Measurements from ENCODE around the gene ABLIM3. TPM values are rescaled to one million over a fixed set of nuclear protein-coding genes. Genes with fewer than 3 reads are reported as not detected.

The ABLIM3 gene
- total and polyA plus RNA-seq, 2 donors (not counting 3 experiments of a cell fraction or from before 2014, with no cell fraction given) = 16.7 to 42.1 TPM

GRCh38 chr5:149257889-149258705, 116.8 kb downstream of the ABLIM3 start:
- Histone ChIP-seq H3K9me3 (replicated peaks; ENCODE audit: control insufficient read depth, insufficient read depth, low read length) (no peaks in the 10 kb centered on the region), H3K4me3 (replicated peaks in 1 of 3; ENCODE audit: insufficient read depth in 1 of 3, low read depth in 1 of 3, low read length in 3 of 3) (no peak overlapping the region), H3K4me1 (ENCODE audit: control insufficient read depth, extremely low read depth, insufficient read depth, low read length) (no peaks in the 10 kb centered on the region), H3K4me2 (ENCODE audit: insufficient read depth, low read length) (no peak overlapping the region), H2AFZ (ENCODE audit: low read depth, low read length) (no peak overlapping the region), H3K27ac (ENCODE audit: insufficient read depth, low read depth, low read length) (no peak overlapping the region), H3K36me3 (ENCODE audit: control insufficient read depth in 2 of 2, extremely low read depth in 1 of 2, insufficient read depth in 2 of 2, low read length in 2 of 2) (no peaks in the 10 kb centered on the region), H3K9ac (replicated peaks; ENCODE audit: extremely low read depth, insufficient read depth, low read length) (no peak overlapping the region), H3K27me3 (ENCODE audit: control insufficient read depth in 2 of 2, insufficient read depth in 2 of 2, low read length in 2 of 2) (no peaks in the 10 kb centered on the region), H4K20me1 (replicated peaks; ENCODE audit: control insufficient read depth, extremely low read depth, insufficient read depth, low read length) (no peaks in the 10 kb centered on the region), H3K9me1 (replicated peaks; ENCODE audit: control insufficient read depth, extremely low read depth, insufficient read depth, low read length) (no peaks in the 10 kb centered on the region), H3K79me2 (ENCODE audit: control insufficient read depth, insufficient read depth, low read length) (no peaks in the 10 kb centered on the region)
- TF ChIP-seq MAX (IDR thresholded peaks at IDR 0.05; ENCODE audit: insufficient read depth, insufficient read length) (no peak), MYC (IDR thresholded peaks at IDR 0.05; ENCODE audit: low read depth, low read length) (no peak), FOS (IDR thresholded peaks at IDR 0.05; ENCODE audit: borderline replicate concordance, insufficient read depth, low read length) (no peak)
- ChIA-PET CTCF (interaction anchor here (1.0 to 2.2 kb wide), 2 partner anchors 7 to 11 kb away, joined by 3 to 10 read pairs; no protein-coding TSS in a partner anchor), POLR2A (interaction anchor here (0.7 kb wide), 1 partner anchor 159 kb away, joined by 3 read pairs; no protein-coding TSS in a partner anchor)
- dilution Hi-C loops (cut with MboI; ENCODE audit: extremely low pct_ligation_motif_present, low sequenced_read_pairs) (no loop called here), intact Hi-C loops (cut with micrococcal nuclease) (no loop called here)
- DNase-seq (ENCODE audit: low read depth, low spot score) (no peak), FAIRE-seq (no peak)
- BruUV-seq (replicated peaks) = no TSS peak

- BruUV-seq (replicated peaks) = no TSS peak
- Histone ChIP-seq H3K9ac (replicated peaks; ENCODE audit: extremely low read depth, insufficient read depth, low read length) (no peak overlapping the region), H3K36me3 (ENCODE audit: control insufficient read depth in 2 of 2, extremely low read depth in 1 of 2, insufficient read depth in 2 of 2, low read length in 2 of 2) (no peaks in the 10 kb centered on the region), H2AFZ (ENCODE audit: low read depth, low read length) (no peak overlapping the region), H3K27ac (ENCODE audit: insufficient read depth, low read depth, low read length) (no peak overlapping the region), H4K20me1 (replicated peaks; ENCODE audit: control insufficient read depth, extremely low read depth, insufficient read depth, low read length) (no peaks in the 10 kb centered on the region), H3K79me2 (ENCODE audit: control insufficient read depth, insufficient read depth, low read length) (no peaks in the 10 kb centered on the region), H3K9me1 (replicated peaks; ENCODE audit: control insufficient read depth, extremely low read depth, insufficient read depth, low read length) (no peaks in the 10 kb centered on the region), H3K9me3 (replicated peaks; ENCODE audit: control insufficient read depth, insufficient read depth, low read length) (no peaks in the 10 kb centered on the region), H3K4me2 (ENCODE audit: insufficient read depth, low read length) (no peak overlapping the region), H3K27me3 (ENCODE audit: control insufficient read depth in 2 of 2, insufficient read depth in 2 of 2, low read length in 2 of 2) (peaks cover 0 to 1% of the 10 kb centered on the region in 2 experiments), H3K4me3 (replicated peaks in 1 of 3; ENCODE audit: insufficient read depth in 1 of 3, low read depth in 1 of 3, low read length in 3 of 3) (no peak overlapping the region), H3K4me1 (ENCODE audit: control insufficient read depth, extremely low read depth, insufficient read depth, low read length) (peaks cover 1% of the 10 kb centered on the region)
- DNase-seq (ENCODE audit: low read depth, low spot score) = no peak
- intact Hi-C loops (cut with micrococcal nuclease) (no loop called here), dilution Hi-C loops (cut with MboI; ENCODE audit: extremely low pct_ligation_motif_present, low sequenced_read_pairs) (no loop called here)
- no peak for FAIRE-seq
- CTCF ChIA-PET = interaction anchor here (1.0 to 1.5 kb wide), 2 partner anchors 23 to 107 kb away, joined by 3 read pairs; no protein-coding TSS in a partner anchor
- POLR2A ChIA-PET = no interaction called here
- TF ChIP-seq POLR2AphosphoS5 (IDR thresholded peaks at IDR 0.05; ENCODE audit: insufficient read depth, low read depth, low read length) (no peak), MYC (IDR thresholded peaks at IDR 0.05; ENCODE audit: low read depth, low read length) (no peak), MAX (IDR thresholded peaks at IDR 0.05; ENCODE audit: insufficient read depth, insufficient read length) (no peak), POLR2A (IDR thresholded peaks at IDR 0.05; ENCODE audit: low read depth, low read length) (no peak), CTCF (IDR thresholded peaks at IDR 0.05; ENCODE audit: extremely low read depth in 1 of 2, insufficient read depth in 1 of 2, low read depth in 1 of 2, low read length in 2 of 2) (no peak), GATA2 (IDR thresholded peaks at IDR 0.05; ENCODE audit: insufficient read depth, insufficient read length, low read depth, low read length) (no peak), FOS (IDR thresholded peaks at IDR 0.05; ENCODE audit: borderline replicate concordance, insufficient read depth, low read length) (no peak), EZH2 (IDR thresholded peaks at IDR 0.05; ENCODE audit: borderline replicate concordance, low read depth, low read length, severe bottlenecking) (no peak), JUN (IDR thresholded peaks at IDR 0.05; ENCODE audit: borderline replicate concordance, insufficient read depth, insufficient read length, low read depth) (no peak)
These were observed 119.5 kb downstream of the ABLIM3 start for GRCh38 chr5:149260761-149261160.
